A673 (cell line): Measurements from ENCODE around the gene GRAMD1A. TPM values are rescaled to one million over a fixed set of nuclear protein-coding genes. Genes with fewer than 3 reads are reported as not detected.
"Not testable (repeated sequence)": the region's sequence is repeated elsewhere in the genome, so short reads cannot be mapped to it uniquely, and the experiment has no call there.

Experiments used
- BruUV-seq: library from RNA; stranded (reverse); fragments of 400-500 nt; replicated peaks from 2 replicates; lab custom pipeline; 2021; lab: Mats Ljungman, UMichigan
- CTCF ChIA-PET: fragments of 300-600 bp; sonication (Branson Sonifier 250); formaldehyde crosslinking; loops from one replicate; lab custom pipeline; 2022; ENCODE audit warnings: antibody characterized with exemption; lab: Charles Lee
- POLR2A ChIA-PET: fragments of 300-600 bp; sonication (Branson Sonifier 250); formaldehyde crosslinking; loops from one replicate; lab custom pipeline; 2022; ENCODE audit warnings: antibody characterized with exemption; ENCODE audit not compliant: low non-redundant PET; lab: Charles Lee
- DNase-seq: peaks from one replicate; pipeline ENCODE4 v3.0.0-alpha.2; 2015; ENCODE audit warnings: low spot score
- H3K27ac ChIP-seq: fragments of 200-600 bp; sonication (generic); 2 replicates; pipeline ENCODE4 v1.5.1; 2016; ENCODE audit warnings: mixed run types, low read depth, mild to moderate bottlenecking, mixed read lengths, antibody characterized with exemption, low read length; ENCODE audit not compliant: poor library complexity, severe bottlenecking
- H3K27me3 ChIP-seq: fragments of 200-600 bp; sonication (generic); replicated peaks from 2 replicates; pipeline ENCODE4 v1.6.1; 2017; ENCODE audit warnings: mixed run types, low read depth, mild to moderate bottlenecking, mixed read lengths, antibody characterized with exemption, low read length; ENCODE audit not compliant: insufficient read depth, poor library complexity
- H3K36me3 ChIP-seq: fragments of 200-600 bp; sonication (generic); 2 replicates; pipeline ENCODE4 v1.6.1; 2016; ENCODE audit warnings: mixed run types, mild to moderate bottlenecking, mixed read lengths, antibody characterized with exemption, low read length; ENCODE audit not compliant: insufficient read depth, poor library complexity, severe bottlenecking
- H3K4me1 ChIP-seq: fragments of 200-600 bp; sonication (generic); 2 replicates; pipeline ENCODE4 v1.6.1; 2017; ENCODE audit warnings: mixed run types, mild to moderate bottlenecking, mixed read lengths, antibody characterized with exemption, low read length; ENCODE audit not compliant: insufficient read depth, poor library complexity, severe bottlenecking
- H3K4me3 ChIP-seq: fragments of 200-600 bp; sonication (generic); 2 replicates; pipeline ENCODE4 v1.5.1; 2016; ENCODE audit warnings: low read depth, mixed run types, mild to moderate bottlenecking, mixed read lengths, low read length; ENCODE audit not compliant: poor library complexity, severe bottlenecking
- H3K9me3 ChIP-seq: fragments of 200-600 bp; sonication (generic); 2 replicates; pipeline ENCODE4 v1.6.1; 2016; ENCODE audit warnings: mixed run types, low read depth, mild to moderate bottlenecking, mixed read lengths, antibody characterized with exemption, low read length; ENCODE audit not compliant: poor library complexity, severe bottlenecking
- EZH2 ChIP-seq: fragments of 200-600 bp; sonication (generic); IDR thresholded peaks from 2 replicates; pipeline ENCODE4 v1.6.1; 2017; ENCODE audit warnings: borderline replicate concordance, low read depth, mild to moderate bottlenecking, mixed read lengths, antibody characterized with exemption, low read length; ENCODE audit not compliant: poor library complexity, severe bottlenecking
- intact Hi-C: fragments of 100-400 bp; cut with micrococcal nuclease; formaldehyde crosslinking; loops from one replicate; pipeline ENCODE4 v1.10.0; 2022; ENCODE audit not compliant: unreplicated experiment
- total RNA-seq: library from RNA; stranded (reverse); gene quantifications from 2 replicates; pipeline ENCODE4 v1.2.3, GENCODE V29; 2021
- TF ChIP-seq, protein P1 (sequence below): fragments of 300-800, 200-600 bp; sonication (generic); conservative IDR thresholded peaks from 2 replicates; pipeline ENCODE4 v1.5.1; 2017; ENCODE audit warnings: low read depth, mild to moderate bottlenecking, antibody characterized with exemption, low read length, moderate library complexity, mixed read lengths

The GRAMD1A gene
- total RNA-seq, 1 experiment from 2014 or later: 87.3 TPM

DNA sequence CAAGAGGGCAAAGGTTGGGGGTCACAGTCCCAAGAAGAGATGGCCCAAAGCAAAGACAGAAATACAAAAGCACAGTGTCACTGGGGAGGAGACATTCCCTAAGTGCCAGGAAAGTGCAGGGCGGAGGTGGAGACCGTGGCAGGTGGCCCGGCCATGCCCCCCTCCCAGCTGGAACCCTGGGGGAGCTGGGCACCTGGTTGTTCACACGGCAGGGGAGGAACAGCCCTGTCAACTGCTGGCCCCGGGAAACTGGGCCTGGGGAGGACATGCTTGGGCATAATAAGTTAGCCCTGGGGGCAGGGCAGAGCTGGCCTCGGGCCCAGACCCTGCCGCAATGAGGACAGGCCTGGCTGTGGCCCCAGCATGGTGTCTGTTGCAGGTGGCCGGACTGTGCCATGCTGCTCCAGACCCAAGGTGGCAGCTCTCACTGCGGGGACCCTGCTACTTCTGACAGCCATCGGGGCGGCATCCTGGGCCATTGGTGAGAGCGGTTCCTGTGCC lies 48.8 kb downstream of the GRAMD1A start:
- CTCF ChIA-PET: no interaction called here
- no peak for DNase-seq
- intact Hi-C loops: no loop called here
- no peak for TF ChIP-seq EZH2
- TF ChIP-seq, protein P1, sequence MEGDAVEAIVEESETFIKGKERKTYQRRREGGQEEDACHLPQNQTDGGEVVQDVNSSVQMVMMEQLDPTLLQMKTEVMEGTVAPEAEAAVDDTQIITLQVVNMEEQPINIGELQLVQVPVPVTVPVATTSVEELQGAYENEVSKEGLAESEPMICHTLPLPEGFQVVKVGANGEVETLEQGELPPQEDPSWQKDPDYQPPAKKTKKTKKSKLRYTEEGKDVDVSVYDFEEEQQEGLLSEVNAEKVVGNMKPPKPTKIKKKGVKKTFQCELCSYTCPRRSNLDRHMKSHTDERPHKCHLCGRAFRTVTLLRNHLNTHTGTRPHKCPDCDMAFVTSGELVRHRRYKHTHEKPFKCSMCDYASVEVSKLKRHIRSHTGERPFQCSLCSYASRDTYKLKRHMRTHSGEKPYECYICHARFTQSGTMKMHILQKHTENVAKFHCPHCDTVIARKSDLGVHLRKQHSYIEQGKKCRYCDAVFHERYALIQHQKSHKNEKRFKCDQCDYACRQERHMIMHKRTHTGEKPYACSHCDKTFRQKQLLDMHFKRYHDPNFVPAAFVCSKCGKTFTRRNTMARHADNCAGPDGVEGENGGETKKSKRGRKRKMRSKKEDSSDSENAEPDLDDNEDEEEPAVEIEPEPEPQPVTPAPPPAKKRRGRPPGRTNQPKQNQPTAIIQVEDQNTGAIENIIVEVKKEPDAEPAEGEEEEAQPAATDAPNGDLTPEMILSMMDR: no peak
- Histone ChIP-seq H3K27me3 (no peaks in the 10 kb centered on the region), H3K4me3 (no peak overlapping the region), H3K36me3 (no peaks in the 10 kb centered on the region), H3K27ac (no peak overlapping the region), H3K4me1 (no peaks in the 10 kb centered on the region), H3K9me3 (no peaks in the 10 kb centered on the region)
- BruUV-seq: no TSS peak
- POLR2A ChIA-PET: no interaction called here

DNA sequence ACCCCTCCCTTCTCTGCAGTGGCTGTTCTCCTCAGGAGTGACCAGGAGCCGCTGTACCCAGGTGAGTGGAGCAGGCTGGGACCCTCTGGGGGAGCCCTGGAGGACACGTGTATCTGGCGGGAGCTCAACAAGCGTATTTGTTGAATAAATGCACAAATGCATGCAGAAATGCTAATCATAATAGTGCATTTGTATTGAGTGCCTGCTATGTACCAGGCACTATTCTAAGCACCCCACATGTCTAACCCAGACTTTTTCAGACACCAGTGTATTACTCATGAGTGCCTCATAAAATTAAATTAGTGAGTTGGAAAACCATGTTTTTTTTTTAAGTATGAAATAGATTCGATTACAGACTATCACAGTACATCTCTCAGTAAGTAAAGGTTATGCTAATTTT lies 49.3 kb downstream of the GRAMD1A start:
- POLR2A ChIA-PET: no interaction called here
- TF ChIP-seq EZH2: no peak
- TF ChIP-seq, protein P1: no peak
- H3K36me3 ChIP-seq: no peaks in the 10 kb centered on the region
- no peak overlapping the region for H3K27ac ChIP-seq
- H3K4me1 ChIP-seq: no peaks in the 10 kb centered on the region
- intact Hi-C loops: no loop called here
- no peak overlapping the region for H3K4me3 ChIP-seq
- no peak for DNase-seq
- CTCF ChIA-PET: no interaction called here
- BruUV-seq: no TSS peak
- H3K9me3 ChIP-seq: no peaks in the 10 kb centered on the region
- H3K27me3 ChIP-seq: no peaks in the 10 kb centered on the region

DNA sequence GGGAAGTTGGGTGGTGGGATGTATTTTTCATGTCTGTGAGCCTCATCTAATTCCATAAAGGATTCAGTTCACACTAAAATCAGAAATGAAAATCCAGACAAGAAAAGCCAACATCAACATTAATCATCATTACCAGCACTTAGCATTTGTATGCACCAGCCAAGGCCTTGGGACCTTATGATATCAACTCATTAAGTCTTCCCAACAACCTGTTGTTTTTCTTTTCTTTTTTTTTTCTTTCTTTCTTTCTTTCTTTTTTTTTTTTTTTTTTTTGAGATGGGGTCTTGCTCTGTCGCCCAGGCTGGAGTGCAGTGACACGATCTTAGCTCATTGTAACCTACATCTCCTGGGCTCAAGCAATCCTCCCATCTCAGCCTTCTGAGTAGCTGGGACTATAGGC lies 50.5 kb downstream of the GRAMD1A start:
- H3K27ac ChIP-seq, POLR2A ChIA-PET, H3K36me3 ChIP-seq, BruUV-seq, H3K4me1 ChIP-seq, H3K27me3 ChIP-seq, H3K9me3 ChIP-seq, intact Hi-C loops, H3K4me3 ChIP-seq, DNase-seq, CTCF ChIA-PET: not testable (repeated sequence)

DNA sequence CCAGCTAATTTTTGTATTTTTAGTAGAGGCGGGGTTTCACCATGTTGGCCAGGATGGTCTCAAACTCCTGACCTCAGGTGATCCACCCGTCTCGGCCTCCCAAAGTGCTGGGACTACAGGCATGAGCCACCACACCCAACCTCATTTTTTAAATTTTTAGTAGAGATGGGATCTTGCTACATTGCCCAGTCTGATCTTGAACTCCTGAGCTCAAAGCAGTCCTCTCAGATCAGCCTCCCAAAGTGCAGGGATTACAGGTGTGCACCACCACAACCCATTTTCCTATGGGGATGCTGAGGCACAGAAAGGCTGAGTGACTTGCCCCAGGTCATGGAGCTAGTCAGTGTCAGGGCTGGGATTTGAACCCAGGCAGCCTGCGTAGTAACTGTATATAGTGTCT lies 51.1 kb downstream of the GRAMD1A start:
- intact Hi-C loops, POLR2A ChIA-PET, DNase-seq, CTCF ChIA-PET, H3K4me3 ChIP-seq, H3K27ac ChIP-seq, H3K36me3 ChIP-seq, H3K27me3 ChIP-seq, H3K4me1 ChIP-seq, BruUV-seq, H3K9me3 ChIP-seq: not testable (repeated sequence)
